Activated CD8-positive, alpha-beta memory T cell treated with anti-CD3 and anti-CD28 coated beads, Interleukin-2, amount 10 ng/mL, durations not matched to agents 7 days and 5 days (primary cell): ENCODE data around the gene GPT2. TPM values are rescaled to one million over a fixed set of nuclear protein-coding genes. Genes with fewer than 3 reads are reported as not detected.
A peak's percentile ranks its signal among the peaks of the same experiment; 100 is the strongest.

ENCODE experiments used
- ATAC-seq: fragments of 150-1000 bp; cut with Tn5 transposase; one replicate; pipeline ENCODE4 v1.10.0; 2021; ENCODE audit warnings: moderate library complexity
- CTCF ChIA-PET: fragments of 350-600 bp; sonication (Branson Sonifier 250); formaldehyde crosslinking; loops from one replicate; lab custom pipeline; 2021; ENCODE audit warnings: antibody characterized with exemption; lab: Charles Lee
- DNase-seq: peaks from one replicate; pipeline ENCODE4 v3.0.0-alpha.2; 2020
- H3K27ac Mint-ChIP-seq: one replicate; pipeline ENCODE4 v1.8.0; 2021; ENCODE audit warnings: mild to moderate bottlenecking, mixed read lengths
- H3K27me3 Mint-ChIP-seq: one replicate; pipeline ENCODE4 v1.8.0; 2021; ENCODE audit warnings: mixed read lengths
- H3K36me3 Mint-ChIP-seq: one replicate; pipeline ENCODE4 v1.8.0; 2021; ENCODE audit warnings: mild to moderate bottlenecking, mixed read lengths
- H3K4me1 Mint-ChIP-seq: one replicate; pipeline ENCODE4 v1.8.0; 2021; ENCODE audit warnings: mixed read lengths
- H3K4me3 Mint-ChIP-seq: one replicate; pipeline ENCODE4 v1.8.0; 2021; ENCODE audit warnings: mild to moderate bottlenecking, moderate library complexity, mixed read lengths
- H3K9me3 Mint-ChIP-seq: one replicate; pipeline ENCODE4 v1.8.0; 2022; ENCODE audit warnings: low read depth, mixed read lengths
- total RNA-seq, 2 experiments: library from RNA; stranded (reverse); gene quantifications; one replicate each; pipeline ENCODE4 v1.2.3, GENCODE V29; 2021

GPT2 gene
- total RNA-seq, 2 experiments from 2014 or later = 9.6 to 21.4 TPM

- H3K36me3 Mint-ChIP-seq = peaks cover 15% of the 10 kb centered on the region
- H3K27me3 Mint-ChIP-seq = no peaks in the 10 kb centered on the region
- DNase-seq = peak; percentile 64
- H3K4me3 Mint-ChIP-seq = peak overlapping the region; percentile 91
- H3K4me1 Mint-ChIP-seq = peaks cover 44% of the 10 kb centered on the region
- ATAC-seq = no peak
- H3K27ac Mint-ChIP-seq = peak overlapping the region; percentile 98
- CTCF ChIA-PET = interaction anchor here (1.0 to 5.2 kb wide), 12 partner anchors 10 to 168 kb away, joined by 3 to 26 read pairs (median 5); partner anchors contain the start of gene NETO2
- no peaks in the 10 kb centered on the region for H3K9me3 Mint-ChIP-seq
Measured at GRCh38 chr16:46974352-46974751, 90.2 kb downstream of the GPT2 start.

DNA sequence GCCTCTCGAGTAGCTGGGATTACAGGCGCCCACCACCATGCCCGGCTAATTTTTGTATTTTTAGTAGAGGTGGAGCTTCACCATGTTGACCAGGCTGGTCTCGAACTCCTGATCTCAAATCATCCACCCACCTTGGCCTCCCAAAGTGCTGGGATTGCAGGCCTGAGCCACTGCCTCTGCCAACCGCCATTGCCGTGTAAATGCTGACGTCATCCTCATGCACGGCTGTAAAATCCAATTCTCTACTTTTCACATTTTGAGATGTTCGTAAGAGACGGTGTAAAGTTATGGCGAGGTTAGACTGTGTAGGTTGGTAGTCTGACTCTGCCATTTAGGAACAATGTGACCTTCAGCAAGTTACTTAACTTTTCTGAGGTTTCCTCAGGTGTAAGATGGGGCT, 91.0 kb downstream of the GPT2 start:
- H3K9me3 Mint-ChIP-seq = no peaks in the 10 kb centered on the region
- CTCF ChIA-PET = interaction anchor here (1.2 to 5.2 kb wide), 5 partner anchors 9 to 146 kb away, joined by 3 to 26 read pairs (median 5); no protein-coding TSS in a partner anchor

GRCh38 chr16:46975908-46976470, 91.8 kb downstream of the GPT2 start:
- peaks cover 40% of the 10 kb centered on the region for H3K4me1 Mint-ChIP-seq

More for the DNA sequence above, 91.0 kb downstream of the GPT2 start:
- Mint-ChIP-seq H3K4me3 (no peak overlapping the region), H3K36me3 (peaks cover 12% of the 10 kb centered on the region), H3K4me1 (peaks cover 43% of the 10 kb centered on the region), H3K27ac (no peak overlapping the region), H3K27me3 (no peaks in the 10 kb centered on the region)
- ATAC-seq (no peak), DNase-seq (no peak)

GRCh38 chr16:46976550-46976949, 92.4 kb downstream of the GPT2 start:
- CTCF ChIA-PET = interaction anchor here (1.9 kb wide), 1 partner anchor 10 kb away, joined by 5 read pairs; no protein-coding TSS in a partner anchor
- H3K27ac Mint-ChIP-seq = no peak overlapping the region
- H3K4me3 Mint-ChIP-seq = no peak overlapping the region
- H3K4me1 Mint-ChIP-seq = peaks cover 37% of the 10 kb centered on the region
- H3K9me3 Mint-ChIP-seq = no peaks in the 10 kb centered on the region
- H3K36me3 Mint-ChIP-seq = peaks cover 5% of the 10 kb centered on the region
- H3K27me3 Mint-ChIP-seq = no peaks in the 10 kb centered on the region
- DNase-seq (no peak), ATAC-seq (no peak)

More at GRCh38 chr16:46975908-46976470, 91.8 kb downstream of the GPT2 start:
- ATAC-seq (no peak), DNase-seq (no peak)
- Mint-ChIP-seq H3K9me3 (no peaks in the 10 kb centered on the region), H3K27me3 (no peaks in the 10 kb centered on the region), H3K36me3 (peaks cover 9% of the 10 kb centered on the region), H3K27ac (peak overlapping the region; percentile 33), H3K4me3 (no peak overlapping the region)
- CTCF ChIA-PET = interaction anchor here (1.9 to 5.2 kb wide), 2 partner anchors 10 to 61 kb away, joined by 5 to 26 read pairs; no protein-coding TSS in a partner anchor

Other genes with a start within 250 kb of the GPT2 start
- 10 to 100 TPM; 58.8 to 87.2 TPM for gene VPS35, start 195.2 kb upstream of the GPT2 start, total RNA-seq
- gene ORC6, start 194.7 kb upstream of the GPT2 start, total RNA-seq = 10 to 100 TPM; 59.0 to 61.3 TPM
- not detected for gene MYLK3, start 136.0 kb upstream of the GPT2 start, total RNA-seq
- gene C16orf87, start 53.2 kb upstream of the GPT2 start, total RNA-seq = 10 to 100 TPM; 13.3 to 19.1 TPM
- gene DNAJA2, start 89.3 kb downstream of the GPT2 start, total RNA-seq = 10 to 100 TPM; 55.6 to 70.2 TPM